H1 (cell line): Measurements from ENCODE around the gene SKIDA1. TPM values are rescaled to one million over a fixed set of nuclear protein-coding genes. Genes with fewer than 3 reads are reported as not detected.

Source experiments
- CTCF ChIA-PET: fragments of 300-600 bp; sonication (Branson Sonifier 250); formaldehyde crosslinking; loops from one replicate; lab custom pipeline; 2021; ENCODE audit not compliant: partially characterized antibody; lab: Charles Lee
- POLR2A ChIA-PET: fragments of 300-600 bp; sonication (Branson Sonifier 250); formaldehyde crosslinking; loops from one replicate; lab custom pipeline; 2021; ENCODE audit warnings: inconsistent platforms; ENCODE audit not compliant: partially characterized antibody; lab: Charles Lee
- DNase-seq, 2 experiments: peaks; one replicate each; pipeline versions ENCODE4 v3.0.0 to v3.0.0-alpha.2; 2010 to 2022; ENCODE audit warnings: low spot score in 2 of 2, low read depth in 1 of 2, mixed read lengths in 1 of 2
- FAIRE-seq: peaks from 2 replicates; lab custom pipeline; 2011; peaks lifted over from hg19 to GRCh38; lab: Jason Lieb, UNC
- H2AFZ ChIP-seq: 2 replicates; pipeline ENCODE4 v1.8.1; 2012; ENCODE audit warnings: low read length, inconsistent platforms
- H2AK5ac ChIP-seq: 2 replicates; pipeline ENCODE4 v1.6.1; 2013; ENCODE audit warnings: low read depth, low read length
- H2BK120ac ChIP-seq: replicated peaks from 2 replicates; pipeline ENCODE3; 2013; ENCODE audit warnings: low read depth, low read length, inconsistent platforms
- H2BK12ac ChIP-seq: 2 replicates; pipeline ENCODE4 v1.6.1; 2013; ENCODE audit warnings: low read depth, low read length
- H2BK15ac ChIP-seq: 2 replicates; pipeline ENCODE4 v1.6.1; 2013; ENCODE audit warnings: low read length
- H2BK20ac ChIP-seq: 2 replicates; pipeline ENCODE4 v1.6.1; 2013; ENCODE audit warnings: low read length
- H2BK5ac ChIP-seq: 2 replicates; pipeline ENCODE4 v1.6.1; 2013; ENCODE audit warnings: low read depth, low read length
- H3K14ac ChIP-seq: 2 replicates; pipeline ENCODE4 v1.6.1; 2013; ENCODE audit warnings: inconsistent platforms; ENCODE audit not compliant: insufficient read length
- H3K18ac ChIP-seq: 2 replicates; pipeline ENCODE4 v1.6.1; 2013; ENCODE audit warnings: low read length; ENCODE audit errors: extremely low read depth
- H3K23ac ChIP-seq: 2 replicates; pipeline ENCODE4 v1.6.1; 2013; ENCODE audit warnings: inconsistent platforms; ENCODE audit not compliant: insufficient read length
- H3K23me2 ChIP-seq: 2 replicates; pipeline ENCODE4 v1.6.1; 2013; ENCODE audit warnings: low read depth, low read length
- H3K27ac ChIP-seq: 2 replicates; pipeline ENCODE4 v1.6.1; 2011; ENCODE audit warnings: low read depth, low read length, inconsistent platforms
- H3K27me3 ChIP-seq, 4 experiments: replicated peaks in 1 of 4; 1 replicate in 1 of 4; 2 replicates in 3 of 4; pipeline versions ENCODE4 v1.6.1 to v1.8.1; 2011 to 2013; ENCODE audit warnings: low read length in 3 of 4, mild to moderate bottlenecking in 3 of 4, inconsistent platforms in 2 of 4, mixed read lengths in 2 of 4, moderate library complexity in 1 of 4; ENCODE audit not compliant: control insufficient read depth in 3 of 4, insufficient read depth in 3 of 4; ENCODE audit errors: extremely low read depth in 1 of 4
- H3K36me3 ChIP-seq, 4 experiments: 2 replicates each; pipeline versions ENCODE4 v1.6.1 to v1.8.1; 2011 to 2013; ENCODE audit warnings: mild to moderate bottlenecking in 4 of 4, low read length in 3 of 4, moderate library complexity in 2 of 4, control low read depth in 1 of 4, inconsistent platforms in 1 of 4; ENCODE audit not compliant: insufficient read depth in 4 of 4, control insufficient read depth in 2 of 4
- H3K4ac ChIP-seq: replicated peaks from 2 replicates; pipeline ENCODE3; 2013; ENCODE audit warnings: low read length, low read depth, mixed read lengths, inconsistent platforms; ENCODE audit not compliant: insufficient read length
- H3K4me1 ChIP-seq, 4 experiments: replicated peaks in 1 of 4; 1 replicate in 1 of 4; 2 replicates in 3 of 4; pipeline versions ENCODE4 v1.6.1 to v1.8.1; 2011 to 2013; ENCODE audit warnings: low read length in 3 of 4, inconsistent platforms in 2 of 4, mixed read lengths in 1 of 4; ENCODE audit not compliant: insufficient read depth in 4 of 4, control insufficient read depth in 3 of 4
- H3K4me2 ChIP-seq, 2 experiments: 2 replicates each; pipeline versions ENCODE4 v1.6.1 to v1.8.1; 2011 to 2013; ENCODE audit warnings: low read depth in 2 of 2, low read length in 2 of 2, control low read depth in 1 of 2, inconsistent platforms in 1 of 2, mild to moderate bottlenecking in 1 of 2; ENCODE audit not compliant: insufficient read depth in 1 of 2
- H3K4me3 ChIP-seq, 4 experiments: fragments of 200-600, 300-600 bp in 1 of 4; sonication (generic), shearing (Covaris generic), sonication (Bioruptor Twin) in 1 of 4; 2 replicates each; pipeline versions ENCODE4 v1.5.1 to v1.8.1; 2011 to 2016; ENCODE audit warnings: low read length in 4 of 4, low read depth in 3 of 4, control low read depth in 2 of 4, inconsistent platforms in 2 of 4, mild to moderate bottlenecking in 2 of 4, mixed read lengths in 1 of 4, moderate library complexity in 1 of 4; ENCODE audit not compliant: insufficient read depth in 2 of 4; ENCODE audit errors: extremely low read depth in 1 of 4
- H3K56ac ChIP-seq: replicated peaks from 2 replicates; pipeline ENCODE3; 2013; ENCODE audit warnings: low read depth, mild to moderate bottlenecking, mixed read lengths, low read length, inconsistent platforms; ENCODE audit not compliant: insufficient read length
- H3K79me1 ChIP-seq: 2 replicates; pipeline ENCODE4 v1.6.1; 2013; ENCODE audit warnings: low read depth, low read length, control low read depth
- H3K79me2 ChIP-seq, 2 experiments: 2 replicates each; pipeline versions ENCODE4 v1.6.1 to v1.8.1; 2012 to 2013; ENCODE audit warnings: low read length in 2 of 2, mild to moderate bottlenecking in 2 of 2, inconsistent platforms in 1 of 2; ENCODE audit not compliant: insufficient read depth in 2 of 2, control insufficient read depth in 1 of 2
- H3K9ac ChIP-seq, 4 experiments: replicated peaks in 1 of 4; 1 replicate in 1 of 4; 2 replicates in 3 of 4; pipeline versions ENCODE4 v1.6.1 to v1.8.1; 2011 to 2013; ENCODE audit warnings: low read depth in 3 of 4, low read length in 3 of 4, control low read depth in 2 of 4, mild to moderate bottlenecking in 2 of 4, moderate library complexity in 2 of 4, inconsistent platforms in 1 of 4; ENCODE audit errors: extremely low read depth in 1 of 4
- H3K9me3 ChIP-seq, 2 experiments: 2 replicates each; pipeline versions ENCODE4 v1.6.1 to v1.8.1; 2012 to 2013; ENCODE audit warnings: mild to moderate bottlenecking in 2 of 2, moderate library complexity in 2 of 2, control low read depth in 1 of 2, inconsistent platforms in 1 of 2, low read depth in 1 of 2, low read length in 1 of 2, mixed read lengths in 1 of 2; ENCODE audit not compliant: insufficient read depth in 2 of 2
- H4K20me1 ChIP-seq, 2 experiments: replicated peaks in 1 of 2; 2 replicates each; pipeline versions ENCODE3 to v1.8.1; 2011 to 2013; ENCODE audit warnings: inconsistent platforms in 2 of 2, low read length in 2 of 2, mild to moderate bottlenecking in 1 of 2; ENCODE audit not compliant: insufficient read depth in 2 of 2, control insufficient read depth in 1 of 2
- H4K5ac ChIP-seq: 2 replicates; pipeline ENCODE4 v1.6.1; 2013; ENCODE audit warnings: low read length, low read depth, mixed read lengths, inconsistent platforms; ENCODE audit not compliant: insufficient read length
- H4K8ac ChIP-seq: 2 replicates; pipeline ENCODE4 v1.8.0; 2013; ENCODE audit warnings: mild to moderate bottlenecking, moderate library complexity, low read length, inconsistent platforms; ENCODE audit not compliant: insufficient read depth; ENCODE audit errors: extremely low read depth
- H4K91ac ChIP-seq: replicated peaks from 2 replicates; pipeline ENCODE3; 2013; ENCODE audit warnings: low read length, mixed read lengths, inconsistent platforms; ENCODE audit not compliant: insufficient read length
- POLR2A ChIP-seq, 2 experiments: IDR thresholded peaks; 1 replicate in 1 of 2; 2 replicates in 1 of 2; pipeline ENCODE4 v1.6.1; 2011; ENCODE audit warnings: low read depth in 2 of 2, low read length in 2 of 2, mild to moderate bottlenecking in 2 of 2; ENCODE audit errors: control extremely low read depth in 1 of 2
- SIN3A ChIP-seq, 2 experiments: IDR thresholded peaks in 1 of 2; conservative IDR thresholded peaks in 1 of 2; 2 replicates each; pipeline ENCODE4 v1.6.1; 2011 to 2012; ENCODE audit warnings: low read length in 2 of 2, improper control_type of control experiment in 1 of 2, low read depth in 1 of 2, mild to moderate bottlenecking in 1 of 2
- WGBS, 2 experiments: shearing (Covaris generic) in 1 of 2; methylation state at CpG; one replicate each; pipeline versions ENCODE4 v1.1.6 to v1.1.7; 2013 to 2015; ENCODE audit warnings: low lambda C conversion rate in 2 of 2, mixed read lengths in 2 of 2, inconsistent platforms in 1 of 2, low coverage in 1 of 2, missing lambda C conversion rate in 1 of 2; ENCODE audit not compliant: insufficient replicate concordance in 2 of 2, insufficient coverage in 1 of 2, insufficient read length in 1 of 2; ENCODE audit errors: extremely low coverage in 1 of 2, missing lambda C conversion rate in 1 of 2; 5-methylcytosine and 5-hydroxymethylcytosine counted together
- polyA plus RNA-seq, 7 experiments: library from polyadenylated mRNA; depleted of rRNA in 3 of 7; stranded (reverse) in 5 of 7; unstranded in 2 of 7; fragments of >200 nt in 5 of 7; fragments of 200-250 nt in 2 of 7; gene quantifications; 1 replicate in 5 of 7; 2 replicates in 1 of 7; 4 replicates in 1 of 7; pipeline versions ENCODE4 v1.2.1 to v1.2.3, GENCODE V29; 2011 to 2013; ENCODE audit warnings: missing spikeins in 2 of 7, mixed read lengths in 2 of 7
- total RNA-seq: library from RNA; stranded (reverse); fragmentation: NEBNext Ultra II Directional; extraction: Animal tissue kit (Norgen Biotek cat#: 25700); gene quantifications from 2 replicates; pipeline ENCODE4 v1.2.1, GENCODE V29; 2021

Gene SKIDA1
- total and polyA plus RNA-seq, 2 of the 8 experiments (the other 6 are each of a cell fraction or from before 2014, with no cell fraction given): 1.5 to 8.0 TPM

- H2AFZ ChIP-seq: no peak overlapping the region
- TF ChIP-seq POLR2A (IDR thresholded peaks at IDR 0.05; ENCODE audit: control extremely low read depth in 1 of 2, low read depth in 2 of 2, low read length in 2 of 2): no peak
- no peak for TF ChIP-seq SIN3A (conservative IDR thresholded peaks at IDR 0.05 in 1 of 2, IDR thresholded peaks at IDR 0.05 in 1 of 2; ENCODE audit: low read depth in 1 of 2, low read length in 2 of 2)
Observed at GRCh38 chr10:21505711-21506278, 19.7 kb downstream of the SKIDA1 start.

More at GRCh38 chr10:21505711-21506278, 19.7 kb downstream of the SKIDA1 start:
- FAIRE-seq (no peak), DNase-seq (no peak)
- peak overlapping the region; percentile 52; the same call in 1 of the 2 replicates for H2BK20ac ChIP-seq
- H4K91ac ChIP-seq: no peak overlapping the region
- H3K36me3 ChIP-seq: no peaks in the 10 kb centered on the region
- WGBS, 2 experiments: 47% methylated on average over 4 of the region's 4 CpGs; no CpG with 5 or more reads in 1 of the 2 experiments
- H3K79me2 ChIP-seq: no peaks in the 10 kb centered on the region
- H2AK5ac ChIP-seq: no peak overlapping the region
- peak overlapping the region; percentile 41 to 100; a peak in 3 of 4 replicates for H3K4me2 ChIP-seq
- no peak overlapping the region for H4K5ac ChIP-seq
- no peak overlapping the region for H2BK15ac ChIP-seq
- peak overlapping the region; percentile 34 for H3K18ac ChIP-seq
- CTCF ChIA-PET: interaction anchor here (0.6 to 2.2 kb wide), 8 partner anchors 10 to 428 kb away, joined by 3 to 7 read pairs (median 4); no protein-coding TSS in a partner anchor
- peaks cover 0 to 5% (median 5%) of the 10 kb centered on the region in 4 experiments; a peak in 3 of 7 replicates for H3K27me3 ChIP-seq
- H2BK120ac ChIP-seq: no peak overlapping the region
- H3K4me1 ChIP-seq: peaks cover 26 to 57% (median 41%) of the 10 kb centered on the region in 4 experiments
- H3K14ac ChIP-seq: no peak overlapping the region
- H4K8ac ChIP-seq: no peak overlapping the region
- H3K23ac ChIP-seq: no peak overlapping the region
- no peaks in the 10 kb centered on the region for H4K20me1 ChIP-seq
- POLR2A ChIA-PET: interaction anchor here (0.8 to 12.2 kb wide), 3 partner anchors 7 to 29 kb away, joined by 3 to 352 read pairs (median 148); partner anchors contain the start of gene SKIDA1
- peak overlapping the region; percentile 45; the same call in 1 of the 2 replicates for H2BK12ac ChIP-seq
- H3K9me3 ChIP-seq: no peaks in the 10 kb centered on the region
- no peak overlapping the region for H3K56ac ChIP-seq
- H2BK5ac ChIP-seq: no peak overlapping the region
- no peak overlapping the region for H3K4ac ChIP-seq
- no peak overlapping the region for H3K27ac ChIP-seq
- H3K9ac ChIP-seq: no peak overlapping the region
- no peaks in the 10 kb centered on the region for H3K79me1 ChIP-seq
- peaks cover 25% of the 10 kb centered on the region for H3K23me2 ChIP-seq
- no peak overlapping the region; a peak in 1 of 8 replicates for H3K4me3 ChIP-seq
